NK-92 treated with Interleukin-12 subunit alpha and Interleukin-12 subunit beta, amount 100 ng/mL, for 24 hours (cell line): ENCODE results near the gene NT5M.
A peak's percentile ranks its signal among the peaks of the same experiment; 100 is the strongest.
"Not testable (repeated sequence)": the region's sequence is repeated elsewhere in the genome, so short reads cannot be mapped to it uniquely, and the experiment has no call there.

Experiments
- DNase-seq: peaks from one replicate; lab custom pipeline; 2025; lab: John Stamatoyannopoulos, UW

NT5M gene

GRCh38 chr17:17303010-17303846 lies at the start of gene NT5M:
NT5M (plus strand) TSS chr17:17303373; CDS start chr17:17303551, 178 bp downstream.
- peak; percentile 34 for DNase-seq

- no peak for DNase-seq
Measured at GRCh38 chr17:17253406-17253805, 49.8 kb upstream of the NT5M start.

GRCh38 chr17:17254036-17254435 lies 49.1 kb upstream of the NT5M start:
- DNase-seq, result no peak

- not testable (repeated sequence) for DNase-seq
Measured at GRCh38 chr17:17255689-17256088, 47.5 kb upstream of the NT5M start.

GRCh38 chr17:17256316-17256715 lies 46.9 kb upstream of the NT5M start:
- no peak for DNase-seq

GRCh38 chr17:17258011-17258410 lies 45.2 kb upstream of the NT5M start:
- DNase-seq, result no peak

GRCh38 chr17:17258998-17259397 lies 44.2 kb upstream of the NT5M start:
- DNase-seq, result no peak

GRCh38 chr17:17264430-17264829 lies 38.7 kb upstream of the NT5M start:
- DNase-seq, result no peak

GRCh38 chr17:17269926-17270773 lies 33.0 kb upstream of the NT5M start:
- no peak for DNase-seq

- no peak for DNase-seq
Measured at GRCh38 chr17:17275971-17276370, 27.2 kb upstream of the NT5M start.

- not testable (repeated sequence) for DNase-seq
Measured at GRCh38 chr17:17277431-17277830, 25.7 kb upstream of the NT5M start.

- no peak for DNase-seq
Measured at GRCh38 chr17:17279316-17279715, 23.9 kb upstream of the NT5M start.

GRCh38 chr17:17280613-17281549 lies 22.3 kb upstream of the NT5M start, which contains the start of gene COPS3:
COPS3 (minus strand) TSS chr17:17281246; CDS start chr17:17281186, 60 bp downstream.
- peak; percentile 82 for DNase-seq

- no peak for DNase-seq
Measured at GRCh38 chr17:17285951-17286350, 17.2 kb upstream of the NT5M start.

- DNase-seq, result no peak
Measured at GRCh38 chr17:17289086-17289485, 14.1 kb upstream of the NT5M start.

GRCh38 chr17:17289701-17290100 lies 13.5 kb upstream of the NT5M start:
- DNase-seq, result no peak

- no peak for DNase-seq
Measured at GRCh38 chr17:17295141-17295540, 8.0 kb upstream of the NT5M start.

GRCh38 chr17:17297217-17297616 lies 6.0 kb upstream of the NT5M start:
- DNase-seq, result no peak

GRCh38 chr17:17298108-17298507 lies 5.1 kb upstream of the NT5M start:
- no peak for DNase-seq

GRCh38 chr17:17300624-17301568 lies 2.3 kb upstream of the NT5M start:
- DNase-seq, result no peak

- not testable (repeated sequence) for DNase-seq
Measured at GRCh38 chr17:17301659-17302058, 1.5 kb upstream of the NT5M start.
